Measurements from ENCODE around the gene FGD6.
"Not testable (repeated sequence)": the region's sequence is repeated elsewhere in the genome, so short reads cannot be mapped to it uniquely, and the experiment has no call there.

FGD6 gene

GRCh38 chr12:95217377-95218149 lies at the start of gene FGD6, which contains the start of gene VEZT:
Gene FGD6 (minus strand): TSS chr12:95217467. CDS start chr12:95217240, 227 bp downstream.
Gene VEZT (plus strand): TSS chr12:95217807. CDS start chr12:95217851, 44 bp downstream.
- DNase-seq = peak; percentile 99

GRCh38 chr12:95266254-95266653 lies 49.0 kb upstream of the FGD6 start:
- no peak for DNase-seq

- DNase-seq = no peak
Observed at GRCh38 chr12:95265765-95266164, 48.5 kb upstream of the FGD6 start.

GRCh38 chr12:95262808-95263207 lies 45.5 kb upstream of the FGD6 start:
- DNase-seq = no peak

- DNase-seq = no peak
Observed at GRCh38 chr12:95261109-95261508, 43.8 kb upstream of the FGD6 start.

GRCh38 chr12:95259368-95259767 lies 42.1 kb upstream of the FGD6 start:
- no peak for DNase-seq

GRCh38 chr12:95258803-95259202 lies 41.5 kb upstream of the FGD6 start:
- no peak for DNase-seq

GRCh38 chr12:95258151-95258550 lies 40.9 kb upstream of the FGD6 start:
- no peak for DNase-seq

GRCh38 chr12:95257541-95257940 lies 40.3 kb upstream of the FGD6 start:
- no peak for DNase-seq

GRCh38 chr12:95253386-95253785 lies 36.1 kb upstream of the FGD6 start:
- no peak for DNase-seq

- no peak for DNase-seq
Observed at GRCh38 chr12:95248604-95249360, 31.5 kb upstream of the FGD6 start.

- DNase-seq = no peak
Observed at GRCh38 chr12:95248095-95248494, 30.8 kb upstream of the FGD6 start.

GRCh38 chr12:95244350-95244749 lies 27.1 kb upstream of the FGD6 start:
- DNase-seq = no peak

- DNase-seq = no peak
Observed at GRCh38 chr12:95243497-95244183, 26.4 kb upstream of the FGD6 start.

- no peak for DNase-seq
Observed at GRCh38 chr12:95241761-95242506, 24.7 kb upstream of the FGD6 start.

- DNase-seq = not testable (repeated sequence)
Observed at GRCh38 chr12:95241138-95241537, 23.9 kb upstream of the FGD6 start.

GRCh38 chr12:95240556-95240955 lies 23.3 kb upstream of the FGD6 start:
- no peak for DNase-seq

GRCh38 chr12:95239835-95240234 lies 22.6 kb upstream of the FGD6 start:
- not testable (repeated sequence) for DNase-seq

- no peak for DNase-seq
Observed at GRCh38 chr12:95239216-95239615, 21.9 kb upstream of the FGD6 start.

- no peak for DNase-seq
Observed at GRCh38 chr12:95238150-95238549, 20.9 kb upstream of the FGD6 start.

GRCh38 chr12:95237315-95237714 lies 20.0 kb upstream of the FGD6 start:
- no peak for DNase-seq

GRCh38 chr12:95235621-95236020 lies 18.4 kb upstream of the FGD6 start:
- not testable (repeated sequence) for DNase-seq

- DNase-seq = not testable (repeated sequence)
Observed at GRCh38 chr12:95234187-95234586, 16.9 kb upstream of the FGD6 start.

Measured in OCI-M1 (cell line).